ENCODE data around the gene CAND1. TPM values are rescaled to one million over a fixed set of nuclear protein-coding genes. Genes with fewer than 3 reads are reported as not detected.

Gene CAND1
- total RNA-seq, 1 experiment from 2014 or later = 230 TPM

- H3K27me3 Mint-ChIP-seq (ENCODE audit: low read depth) = no peaks in the 10 kb centered on the region
- no peak overlapping the region for H3T11ph ChIP-seq (ENCODE audit: low read length)
- no peak overlapping the region for H3K23ac ChIP-seq (ENCODE audit: insufficient read length, low read depth, low read length)
- no peak overlapping the region for H2BK20ac ChIP-seq (ENCODE audit: low read depth, low read length, poor library complexity, severe bottlenecking)
- H2BK12ac ChIP-seq (ENCODE audit: insufficient read length, low read depth, low read length) = no peak overlapping the region
- H4K91ac ChIP-seq (ENCODE audit: insufficient read length, low read depth, low read length) = no peak overlapping the region
- H3K79me1 ChIP-seq (ENCODE audit: insufficient read depth, low read depth, low read length, poor library complexity, severe bottlenecking) = no peaks in the 10 kb centered on the region
- peaks cover 39 to 69% (median 69%) of the 10 kb centered on the region in 3 experiments for H3K36me3 Mint-ChIP-seq (ENCODE audit: insufficient read depth in 1 of 3, low read depth in 3 of 3)
- no peaks in the 10 kb centered on the region for H3K4me1 ChIP-seq (ENCODE audit: insufficient read depth, low read length)
- TF ChIP-seq CTCF (conservative IDR thresholded peaks at IDR 0.05) = no peak
- H3K14ac ChIP-seq (ENCODE audit: insufficient read depth, low read length) = no peak overlapping the region
- H3K9me3 ChIP-seq (ENCODE audit: control insufficient read depth, low read depth, low read length) = no peaks in the 10 kb centered on the region
- no peaks in the 10 kb centered on the region for H3K23me2 ChIP-seq (ENCODE audit: insufficient read length, low read depth, low read length, poor library complexity, severe bottlenecking)
- no peak overlapping the region for H3K18ac ChIP-seq (ENCODE audit: insufficient read length, low read depth, low read length)
- H4K20me1 ChIP-seq (ENCODE audit: control insufficient read depth, insufficient read depth, insufficient read length) = no peaks in the 10 kb centered on the region
- H3K79me2 ChIP-seq (ENCODE audit: insufficient read depth, low read length) = no peaks in the 10 kb centered on the region
- H3K56ac ChIP-seq (ENCODE audit: insufficient read length, low read depth, low read length) = no peak overlapping the region
- no peak overlapping the region for H3K4ac ChIP-seq (ENCODE audit: low read depth, low read length)
- no CpG with 5 or more reads among the region's 4 CpGs for WGBS (ENCODE audit: extremely low coverage, insufficient read length, low lambda C conversion rate)
- H4K8ac ChIP-seq (replicated peaks; ENCODE audit: insufficient read length, low read depth, low read length) = no peak overlapping the region
- H2AK5ac ChIP-seq (ENCODE audit: insufficient read length, low read length) = no peak overlapping the region
- no peak overlapping the region for H3K4me3 Mint-ChIP-seq
- no peak for DNase-seq
- H3K4me2 ChIP-seq (ENCODE audit: insufficient read depth, insufficient read length, low read length) = no peak overlapping the region
- H3K9me3 Mint-ChIP-seq = peaks cover 13 to 20% of the 10 kb centered on the region in 2 experiments
- H3K9ac ChIP-seq (ENCODE audit: extremely low read depth, insufficient read length, low read length) = no peak overlapping the region
- no peaks in the 10 kb centered on the region for H3K4me1 Mint-ChIP-seq
- H3K27ac Mint-ChIP-seq = no peak overlapping the region; a peak in 1 of 7 replicates
- no peak overlapping the region for H3K27ac ChIP-seq (ENCODE audit: insufficient read length, low read depth, low read length)
- no peak overlapping the region for H2BK120ac ChIP-seq (ENCODE audit: low read depth, low read length, poor library complexity, severe bottlenecking)
- H2AFZ ChIP-seq (ENCODE audit: low read length) = no peak overlapping the region
- no peaks in the 10 kb centered on the region for H3K27me3 ChIP-seq (ENCODE audit: insufficient read depth, low read length)
- no peak overlapping the region for H2BK5ac ChIP-seq (ENCODE audit: insufficient read length, low read length)
- H2BK15ac ChIP-seq (ENCODE audit: low read depth, low read length) = no peak overlapping the region
- no peak overlapping the region for H4K5ac ChIP-seq (ENCODE audit: insufficient read length, low read depth, low read length)
Observed at GRCh38 chr12:67319936-67320335, 50.8 kb downstream of the CAND1 start.

All from H9 (cell line).